Small intestine (tissue), 7 donors: Measurements from ENCODE around the gene CGB2. TPM values are rescaled to one million over a fixed set of nuclear protein-coding genes. Genes with fewer than 3 reads are reported as not detected.

ENCODE experiments used
- DNase-seq, 2 donors: peaks; one replicate each; pipeline versions ENCODE4 v3.0.0 to v3.0.0-alpha.2; 2013
- FAIRE-seq: peaks from 2 replicates; lab custom pipeline; 2012; peaks lifted over from hg19 to GRCh38; lab: Jason Lieb, UNC
- H3K27ac ChIP-seq, 3 donors: one replicate each; pipeline ENCODE4 v1.5.1; 2013; ENCODE audit warnings: low read length in 2 of 3, mild to moderate bottlenecking in 2 of 3, control low read depth in 1 of 3, inconsistent platforms in 1 of 3, low read depth in 1 of 3, moderate library complexity in 1 of 3
- H3K27me3 ChIP-seq, 3 donors: one replicate each; pipeline ENCODE4 v1.6.1; 2013; ENCODE audit warnings: low read length in 3 of 3, inconsistent platforms in 1 of 3; ENCODE audit not compliant: control insufficient read depth in 3 of 3, insufficient read depth in 3 of 3
- H3K36me3 ChIP-seq, 3 donors: one replicate each; pipeline ENCODE4 v1.6.1; 2013; ENCODE audit warnings: low read length in 3 of 3, inconsistent platforms in 1 of 3, low read depth in 1 of 3, mild to moderate bottlenecking in 1 of 3, moderate library complexity in 1 of 3; ENCODE audit not compliant: control insufficient read depth in 3 of 3, insufficient read depth in 2 of 3
- H3K4me1 ChIP-seq, 3 donors: one replicate each; pipeline ENCODE4 v1.6.1; 2013; ENCODE audit warnings: low read length in 2 of 3, inconsistent platforms in 1 of 3, low read depth in 1 of 3, mild to moderate bottlenecking in 1 of 3, moderate library complexity in 1 of 3; ENCODE audit not compliant: control insufficient read depth in 3 of 3, insufficient read depth in 2 of 3
- H3K4me3 ChIP-seq, 3 donors: one replicate each; pipeline ENCODE4 v1.5.1; 2013; ENCODE audit warnings: low read length in 3 of 3, control low read depth in 1 of 3, inconsistent platforms in 1 of 3, low read depth in 1 of 3, mild to moderate bottlenecking in 1 of 3, moderate library complexity in 1 of 3
- H3K9me3 ChIP-seq, 2 donors: one replicate each; pipeline ENCODE4 v1.6.1; 2013; ENCODE audit warnings: low read depth in 1 of 2, low read length in 1 of 2; ENCODE audit not compliant: control insufficient read depth in 2 of 2, insufficient read depth in 1 of 2
- WGBS, 3 donors: extraction: QIAGEN DNeasy Blood & Tissue Kit; methylation state at CpG; one replicate each; pipeline ENCODE4 v1.1.7; 2013; 5-methylcytosine and 5-hydroxymethylcytosine counted together
- polyA plus RNA-seq, 4 donors: library from polyadenylated mRNA; stranded (reverse) in 3 of 4; unstranded in 1 of 4; fragments of 200-250 nt in 3 of 4; fragments of 120-200 nt in 1 of 4; gene quantifications; one replicate each; pipeline versions ENCODE4 v1.2.1 to v1.2.3, GENCODE V29; 2013
- donor health status: healthy with polysubstance abuse.
- donor health status: control.
- donor health status: control.
- donor health status: Bipolar disorder and iron deficiency.
- donor health status: healthy.

CGB2 gene
- polyA plus RNA-seq, 4 donors: not detected

DNA sequence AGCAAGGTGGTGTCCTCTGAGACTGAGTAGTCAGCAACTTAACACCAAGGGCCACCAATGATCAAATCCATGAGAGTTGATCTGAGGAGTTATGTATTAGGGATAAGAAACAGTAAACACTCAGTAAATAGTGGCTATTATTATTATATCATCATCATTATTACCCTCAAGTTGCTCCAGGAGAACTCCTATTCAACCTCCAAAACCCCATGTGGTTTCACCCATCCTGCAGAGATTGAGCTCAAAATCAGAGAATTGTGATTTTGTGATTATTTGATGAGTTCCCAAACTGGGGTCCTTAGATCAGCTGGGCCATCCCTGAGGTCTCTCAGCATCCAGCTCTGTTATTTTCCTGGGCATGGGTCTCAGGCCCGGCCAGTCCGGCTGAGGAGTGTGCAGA, 29.3 kb downstream of the CGB2 start:
- no peak for DNase-seq
- Histone ChIP-seq H3K27me3 (peaks cover 0 to 87% (median 15%) of the 10 kb centered on the region in 3 donors), H3K4me1 (peaks cover 0 to 17% (median 2%) of the 10 kb centered on the region in 3 donors), H3K4me3 (no peak overlapping the region), H3K36me3 (no peaks in the 10 kb centered on the region), H3K27ac (no peak overlapping the region), H3K9me3 (peaks cover 0 to 2% of the 10 kb centered on the region in 2 donors)
- FAIRE-seq: no peak
- WGBS, 3 donors: 92 to 96% (median 94%) methylated on average over 2 of the region's 2 CpGs

DNA sequence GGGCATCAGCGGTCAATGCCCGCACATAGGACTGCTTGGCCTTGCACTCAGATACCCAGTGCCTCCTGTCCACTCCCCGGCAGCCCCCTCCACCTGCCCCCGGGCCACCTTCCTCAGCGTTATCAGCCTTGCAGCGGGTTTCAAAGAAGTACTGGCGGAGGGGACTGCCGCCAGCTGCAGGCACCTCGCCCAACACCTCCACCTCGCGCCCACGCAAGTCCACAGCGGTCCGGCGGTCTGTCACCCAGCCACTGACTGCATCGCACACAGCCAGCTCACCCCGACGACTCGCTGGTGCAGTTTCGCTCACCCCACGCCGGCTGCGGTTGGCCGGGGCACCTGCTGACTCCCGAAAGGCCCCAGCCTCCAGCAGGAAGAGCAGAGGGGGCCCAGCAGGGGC, 29.8 kb downstream of the CGB2 start:
- H3K27me3 ChIP-seq: peaks cover 0 to 87% (median 18%) of the 10 kb centered on the region in 3 donors
- H3K4me3 ChIP-seq: no peak overlapping the region
- H3K36me3 ChIP-seq: no peaks in the 10 kb centered on the region
- FAIRE-seq (no peak), DNase-seq (no peak)
- peaks cover 0 to 2% of the 10 kb centered on the region in 2 donors for H3K9me3 ChIP-seq
- no peak overlapping the region for H3K27ac ChIP-seq
- peaks cover 0 to 15% (median 2%) of the 10 kb centered on the region in 3 donors for H3K4me1 ChIP-seq
- 49 to 62% (median 58%) methylated on average over 19 to 25 of the region's 25 CpGs for WGBS, 3 donors

DNA sequence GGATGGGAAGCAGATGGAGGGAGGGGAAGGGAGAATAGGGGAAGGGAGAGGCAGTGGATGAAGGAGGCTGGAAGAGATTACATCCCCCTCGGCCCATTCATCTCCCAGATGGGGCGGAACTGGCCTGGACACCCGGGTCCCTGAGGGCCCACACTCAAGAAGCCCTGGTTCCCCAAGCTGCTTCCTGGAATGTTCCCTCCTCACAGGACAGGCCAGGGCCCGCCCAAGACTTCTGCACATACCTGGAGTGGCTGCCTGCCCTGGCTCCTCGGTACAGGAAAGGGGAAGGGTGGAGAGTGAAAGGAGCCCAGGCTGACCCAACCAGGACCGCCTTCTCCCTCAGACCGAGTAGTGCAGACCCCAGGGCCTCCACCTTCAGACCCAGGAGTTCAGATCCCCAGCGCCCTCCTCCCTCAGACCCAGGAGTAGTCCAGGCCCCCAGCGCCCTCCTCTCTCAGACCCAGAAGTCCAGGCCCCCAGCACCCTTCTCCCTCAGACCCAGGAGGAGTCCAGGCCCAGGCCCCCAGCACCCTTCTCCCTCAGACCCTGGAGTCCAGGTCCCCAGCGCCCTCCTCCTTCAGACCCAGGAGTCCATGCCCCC, 32.4 kb downstream of the CGB2 start:
- Histone ChIP-seq H3K36me3 (no peaks in the 10 kb centered on the region), H3K4me3 (no peak overlapping the region), H3K27me3 (peaks cover 0 to 76% (median 18%) of the 10 kb centered on the region in 3 donors), H3K9me3 (no peaks in the 10 kb centered on the region), H3K27ac (no peak overlapping the region), H3K4me1 (no peaks in the 10 kb centered on the region)
- 40 to 51% (median 51%) methylated on average over 7 to 10 of the region's 10 CpGs for WGBS, 3 donors
- DNase-seq (no peak), FAIRE-seq (no peak)

DNA sequence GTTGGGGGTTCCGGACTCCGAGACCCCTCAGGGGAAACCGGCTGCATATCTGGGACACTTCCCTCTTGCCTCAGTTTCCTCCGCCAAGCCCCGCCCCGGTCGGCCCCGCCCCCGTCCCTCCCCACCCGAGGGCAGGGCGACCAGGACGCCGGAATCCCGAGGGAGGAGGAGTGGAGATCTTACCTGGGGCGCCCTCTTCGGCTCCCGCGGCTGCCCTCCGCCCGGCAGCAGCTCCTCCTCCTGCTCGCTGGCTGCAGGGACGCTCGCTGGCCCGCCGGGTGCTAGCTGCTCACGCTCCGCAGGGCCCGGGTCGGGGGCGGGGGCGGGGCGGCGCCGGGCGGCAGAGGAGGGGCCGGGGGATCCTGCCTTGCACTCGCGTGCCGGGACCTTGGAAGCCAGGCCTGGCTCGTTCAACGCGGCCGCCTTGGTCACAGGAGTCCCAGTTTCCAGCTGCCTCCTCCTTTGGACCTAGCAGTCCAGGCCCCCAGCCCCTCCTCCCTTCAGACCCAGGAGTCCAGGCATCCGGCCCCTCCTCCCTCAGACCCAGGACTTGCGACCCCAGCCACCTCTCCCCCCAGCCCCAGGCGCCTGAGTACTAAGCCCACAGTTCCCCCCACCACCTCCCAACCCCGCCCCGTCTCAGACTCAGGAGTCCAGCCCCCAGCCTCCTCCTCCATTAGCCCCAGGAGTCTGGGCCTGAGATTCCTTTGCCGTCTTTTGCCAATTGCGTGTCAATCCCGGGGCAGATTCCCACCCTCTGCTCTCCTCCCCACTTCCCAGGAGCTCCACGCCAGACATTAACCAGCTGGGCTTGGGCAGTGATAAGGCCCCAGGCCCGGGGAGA, 33.3 kb downstream of the CGB2 start, which contains the start of gene NTF4:
NTF4 (minus strand) TSS at position 51 of the 844 bp plus-strand sequence. CDS start 2,821 bp downstream, outside the sequence.
- H3K4me3 ChIP-seq: peak within 1 kb of the TSS in 2 of 3 donors; percentile 7 to 17
- FAIRE-seq (no peak), DNase-seq (peak in 1 of 2 donors; percentile 27)
- peaks cover 0 to 76% (median 18%) of the 10 kb centered on the region in 3 donors for H3K27me3 ChIP-seq
- H3K9me3 ChIP-seq: no peaks in the 10 kb centered on the region
- H3K27ac ChIP-seq: no peak within 1 kb of the TSS
- no peaks in the 10 kb centered on the region for H3K36me3 ChIP-seq
- H3K4me1 ChIP-seq: no peaks in the 10 kb centered on the region
- WGBS, 3 donors: 3 to 7% (median 4%) methylated on average over 33 to 53 of the region's 53 CpGs

DNA sequence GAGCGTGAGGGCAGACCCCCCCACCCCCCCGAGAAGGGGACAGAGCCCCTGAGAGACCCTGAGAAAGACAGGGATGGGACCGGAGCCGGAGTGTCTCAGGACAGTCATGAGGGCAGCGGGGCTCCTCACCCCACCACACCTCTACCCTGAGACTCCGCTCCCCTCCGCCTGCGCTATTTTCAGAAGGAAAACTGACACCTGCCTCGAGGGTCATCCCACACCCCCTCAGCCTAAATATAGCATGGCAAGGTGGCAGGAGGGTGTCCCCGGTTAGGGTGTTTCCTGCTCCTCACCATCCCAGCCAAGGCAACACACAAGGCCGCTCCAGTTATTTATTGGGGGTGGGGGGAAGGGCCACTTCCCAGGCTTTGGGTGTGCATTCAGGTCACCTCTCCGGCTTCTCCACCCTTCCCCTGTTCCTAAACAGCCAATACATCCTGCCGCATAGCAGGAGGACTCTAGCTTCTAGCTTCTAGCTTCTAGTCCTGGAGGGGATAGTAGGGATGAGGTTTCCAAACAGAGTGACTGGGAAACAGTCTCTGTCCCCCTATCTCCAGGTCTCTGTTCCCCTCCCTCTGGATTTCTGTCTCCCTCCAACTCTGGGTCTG, 34.3 kb downstream of the CGB2 start:
- Histone ChIP-seq H3K4me1 (no peaks in the 10 kb centered on the region), H3K27me3 (peaks cover 0 to 82% (median 20%) of the 10 kb centered on the region in 3 donors), H3K36me3 (no peaks in the 10 kb centered on the region), H3K27ac (no peak overlapping the region), H3K9me3 (peaks cover 0 to 7% of the 10 kb centered on the region in 2 donors), H3K4me3 (no peak overlapping the region)
- DNase-seq (no peak), FAIRE-seq (no peak)
- 36 to 47% (median 37%) methylated on average over 10 to 13 of the region's 13 CpGs for WGBS, 3 donors

DNA sequence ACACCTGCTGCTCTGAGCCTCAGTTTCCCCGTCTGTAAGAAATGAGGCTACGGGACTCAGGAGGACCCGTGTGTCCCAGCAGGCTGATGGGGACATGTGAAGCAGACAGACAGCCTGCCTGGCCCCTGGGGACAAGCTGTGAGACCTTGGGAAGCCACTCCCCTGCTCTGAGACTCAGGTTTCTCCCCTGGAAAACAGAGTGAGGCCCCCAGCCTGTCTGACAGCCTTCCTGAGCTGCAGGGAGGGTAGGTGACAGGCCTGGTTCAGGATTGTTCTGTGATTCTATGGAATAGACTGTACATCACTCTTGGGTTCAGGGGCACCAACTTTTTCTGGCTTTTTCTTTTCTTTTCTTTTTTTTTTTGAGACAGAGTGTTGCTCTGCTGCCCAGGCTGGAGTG, 35.9 kb downstream of the CGB2 start:
- H3K4me1 ChIP-seq: no peaks in the 10 kb centered on the region
- no peak for FAIRE-seq
- WGBS, 3 donors: 59 to 62% (median 60%) methylated on average over 3 of the region's 3 CpGs
- H3K27me3 ChIP-seq: peaks cover 3 to 77% (median 28%) of the 10 kb centered on the region in 3 donors
- H3K9me3 ChIP-seq: peaks cover 0 to 7% of the 10 kb centered on the region in 2 donors
- H3K4me3 ChIP-seq: no peak overlapping the region
- no peaks in the 10 kb centered on the region for H3K36me3 ChIP-seq
- DNase-seq: no peak
- no peak overlapping the region for H3K27ac ChIP-seq

DNA sequence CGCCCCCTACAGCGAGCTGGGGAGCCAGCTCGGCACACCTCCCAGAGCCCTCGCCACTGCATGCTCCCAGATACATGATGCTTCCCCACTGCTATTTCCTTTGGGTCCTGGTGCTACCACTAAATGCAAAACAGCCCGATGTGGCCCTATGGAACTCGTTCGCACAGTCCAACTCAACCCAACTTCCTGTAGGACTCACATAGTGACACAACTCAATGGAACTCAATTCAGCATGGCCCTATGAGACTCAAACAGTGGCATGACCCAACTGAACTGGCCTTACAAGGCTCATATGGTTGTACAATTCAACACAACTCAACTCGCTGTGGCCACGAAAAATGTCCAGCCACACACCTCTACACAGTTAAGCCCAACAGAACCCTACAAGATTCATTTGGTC, 37.3 kb downstream of the CGB2 start:
- Histone ChIP-seq H3K27ac (no peak overlapping the region), H3K27me3 (peaks cover 3 to 80% (median 35%) of the 10 kb centered on the region in 3 donors), H3K4me3 (no peak overlapping the region), H3K4me1 (no peaks in the 10 kb centered on the region), H3K36me3 (no peaks in the 10 kb centered on the region), H3K9me3 (peaks cover 0 to 7% of the 10 kb centered on the region in 2 donors)
- DNase-seq (no peak), FAIRE-seq (no peak)
- 90 to 97% (median 90%) methylated on average over 9 of the region's 9 CpGs for WGBS, 3 donors

DNA sequence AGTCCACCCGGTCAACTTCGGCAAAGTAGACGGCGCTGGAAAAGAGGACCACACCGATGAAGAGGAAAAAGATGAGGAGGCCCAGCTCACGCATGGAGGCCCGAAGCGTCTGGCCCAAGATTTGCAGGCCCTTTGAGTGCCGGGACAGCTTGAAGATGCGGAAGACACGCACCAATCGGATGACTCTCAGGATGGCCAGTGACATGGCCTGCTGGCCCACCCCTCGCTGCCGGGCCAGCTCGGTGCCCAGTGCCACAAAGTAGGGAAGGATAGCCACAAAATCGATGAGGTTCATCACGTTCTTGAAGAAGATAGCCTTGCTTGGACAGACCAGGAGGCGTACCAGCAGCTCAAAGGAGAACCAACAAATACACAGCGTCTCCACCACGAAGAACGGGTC, 38.7 kb downstream of the CGB2 start:
- FAIRE-seq: no peak
- no peaks in the 10 kb centered on the region for H3K36me3 ChIP-seq
- peaks cover 0 to 7% of the 10 kb centered on the region in 2 donors for H3K9me3 ChIP-seq
- H3K27ac ChIP-seq: no peak overlapping the region
- H3K27me3 ChIP-seq: peaks cover 3 to 71% (median 34%) of the 10 kb centered on the region in 3 donors
- DNase-seq: no peak
- WGBS, 3 donors: 95 to 97% (median 95%) methylated on average over 21 of the region's 21 CpGs
- no peaks in the 10 kb centered on the region for H3K4me1 ChIP-seq
- no peak overlapping the region for H3K4me3 ChIP-seq
